Osteoblast (primary cell): ENCODE data around the gene PDZRN3. TPM values are rescaled to one million over a fixed set of nuclear protein-coding genes. Genes with fewer than 3 reads are reported as not detected.

Experiments used
- DNase-seq: peaks from one replicate; pipeline ENCODE4 v3.0.0; 2011; ENCODE audit warnings: low spot score, mixed read lengths; ENCODE audit not compliant: insufficient read length; ENCODE audit errors: missing footprints
- H2AFZ ChIP-seq: 2 replicates; pipeline ENCODE4 v1.6.0; 2011; ENCODE audit warnings: mild to moderate bottlenecking, low read length
- H3K27ac ChIP-seq: 2 replicates; pipeline ENCODE4 v1.5.1; 2011; ENCODE audit warnings: mild to moderate bottlenecking, low read depth, low read length, moderate library complexity
- H3K27me3 ChIP-seq: 2 replicates; pipeline ENCODE4 v1.6.0; 2012; ENCODE audit warnings: mild to moderate bottlenecking, control low read depth, inconsistent platforms, low read length, moderate library complexity; ENCODE audit not compliant: insufficient read depth
- H3K36me3 ChIP-seq: 2 replicates; pipeline ENCODE4 v1.5.1; 2011; ENCODE audit warnings: mild to moderate bottlenecking, low read length, control low read depth, moderate library complexity; ENCODE audit not compliant: insufficient read depth
- H3K4me1 ChIP-seq: 2 replicates; pipeline ENCODE4 v1.5.1; 2011; ENCODE audit warnings: mild to moderate bottlenecking, low read length, control low read depth, moderate library complexity; ENCODE audit not compliant: insufficient read depth
- H3K4me2 ChIP-seq: 2 replicates; pipeline ENCODE4 v1.6.0; 2011; ENCODE audit warnings: mild to moderate bottlenecking, low read length; ENCODE audit not compliant: insufficient read depth
- H3K4me3 ChIP-seq: fragments of 200-600 bp; sonication (generic); 3 replicates; pipeline ENCODE4 v1.5.1; 2012; ENCODE audit warnings: mild to moderate bottlenecking, low read length, inconsistent platforms; ENCODE audit not compliant: insufficient read depth
- H3K79me2 ChIP-seq: 2 replicates; pipeline ENCODE4 v1.6.0; 2012; ENCODE audit warnings: mild to moderate bottlenecking, low read length, control low read depth, inconsistent platforms; ENCODE audit not compliant: insufficient read depth
- H3K9me3 ChIP-seq: 2 replicates; pipeline ENCODE4 v1.5.1; 2011; ENCODE audit warnings: low read depth, low read length, control low read depth
- H4K20me1 ChIP-seq: 2 replicates; pipeline ENCODE4 v1.6.0; 2012; ENCODE audit warnings: mild to moderate bottlenecking, low read length, control low read depth; ENCODE audit not compliant: insufficient read depth
- CTCF ChIP-seq: IDR thresholded peaks from 2 replicates; pipeline ENCODE4 v1.5.1; 2011; ENCODE audit warnings: mild to moderate bottlenecking, low read depth, low read length, moderate library complexity; ENCODE audit errors: extremely low read depth
- total RNA-seq: library from RNA; depleted of rRNA; stranded (reverse); fragments of >200 nt; gene quantifications from 2 replicates; pipeline ENCODE4 v1.2.3, GENCODE V29; 2012

Gene PDZRN3
- total RNA-seq, 1 donor = 26.4 TPM

GRCh38 chr3:73473898-73474416 lies 150.8 kb downstream of the PDZRN3 start:
- no peaks in the 10 kb centered on the region for H3K9me3 ChIP-seq
- TF ChIP-seq CTCF = no peak
- H3K4me1 ChIP-seq = no peaks in the 10 kb centered on the region
- no peak overlapping the region for H2AFZ ChIP-seq
- H3K36me3 ChIP-seq = no peaks in the 10 kb centered on the region
- no peak for DNase-seq
- H3K4me3 ChIP-seq = no peak overlapping the region
- H3K79me2 ChIP-seq = no peaks in the 10 kb centered on the region
- H3K27me3 ChIP-seq = no peaks in the 10 kb centered on the region
- no peak overlapping the region for H3K27ac ChIP-seq
- no peak overlapping the region for H3K4me2 ChIP-seq
- H4K20me1 ChIP-seq = peaks cover 4% of the 10 kb centered on the region

- Histone ChIP-seq H3K36me3 (no peaks in the 10 kb centered on the region), H3K27ac (no peak overlapping the region), H3K27me3 (no peaks in the 10 kb centered on the region), H3K79me2 (no peaks in the 10 kb centered on the region), H3K4me1 (no peaks in the 10 kb centered on the region), H3K9me3 (no peaks in the 10 kb centered on the region), H2AFZ (no peak overlapping the region), H4K20me1 (peaks cover 4% of the 10 kb centered on the region), H3K4me2 (no peak overlapping the region), H3K4me3 (no peak overlapping the region)
- no peak for DNase-seq
- TF ChIP-seq CTCF = no peak
These were observed 151.4 kb downstream of the PDZRN3 start for GRCh38 chr3:73473181-73473897.

GRCh38 chr3:73471986-73472787 lies 152.6 kb downstream of the PDZRN3 start:
- Histone ChIP-seq H4K20me1 (peaks cover 4% of the 10 kb centered on the region), H3K27ac (no peak overlapping the region), H3K9me3 (no peaks in the 10 kb centered on the region), H3K4me1 (no peaks in the 10 kb centered on the region), H3K4me3 (no peak overlapping the region), H3K36me3 (no peaks in the 10 kb centered on the region), H3K4me2 (no peak overlapping the region), H3K79me2 (no peaks in the 10 kb centered on the region), H2AFZ (no peak overlapping the region), H3K27me3 (no peaks in the 10 kb centered on the region)
- DNase-seq = no peak
- no peak for TF ChIP-seq CTCF

GRCh38 chr3:73470860-73471259 lies 153.9 kb downstream of the PDZRN3 start:
- Histone ChIP-seq H2AFZ (no peak overlapping the region), H3K36me3 (no peaks in the 10 kb centered on the region), H3K4me2 (no peak overlapping the region), H4K20me1 (peaks cover 4% of the 10 kb centered on the region), H3K9me3 (no peaks in the 10 kb centered on the region), H3K27me3 (no peaks in the 10 kb centered on the region), H3K27ac (no peak overlapping the region), H3K79me2 (no peaks in the 10 kb centered on the region), H3K4me3 (no peak overlapping the region), H3K4me1 (no peaks in the 10 kb centered on the region)
- TF ChIP-seq CTCF = no peak
- DNase-seq = no peak
